ENCODE results near the gene SSR3.

GRCh38 chr3:156516961-156517360 lies 38.0 kb downstream of the SSR3 start:
- TF ChIP-seq, protein P1, sequence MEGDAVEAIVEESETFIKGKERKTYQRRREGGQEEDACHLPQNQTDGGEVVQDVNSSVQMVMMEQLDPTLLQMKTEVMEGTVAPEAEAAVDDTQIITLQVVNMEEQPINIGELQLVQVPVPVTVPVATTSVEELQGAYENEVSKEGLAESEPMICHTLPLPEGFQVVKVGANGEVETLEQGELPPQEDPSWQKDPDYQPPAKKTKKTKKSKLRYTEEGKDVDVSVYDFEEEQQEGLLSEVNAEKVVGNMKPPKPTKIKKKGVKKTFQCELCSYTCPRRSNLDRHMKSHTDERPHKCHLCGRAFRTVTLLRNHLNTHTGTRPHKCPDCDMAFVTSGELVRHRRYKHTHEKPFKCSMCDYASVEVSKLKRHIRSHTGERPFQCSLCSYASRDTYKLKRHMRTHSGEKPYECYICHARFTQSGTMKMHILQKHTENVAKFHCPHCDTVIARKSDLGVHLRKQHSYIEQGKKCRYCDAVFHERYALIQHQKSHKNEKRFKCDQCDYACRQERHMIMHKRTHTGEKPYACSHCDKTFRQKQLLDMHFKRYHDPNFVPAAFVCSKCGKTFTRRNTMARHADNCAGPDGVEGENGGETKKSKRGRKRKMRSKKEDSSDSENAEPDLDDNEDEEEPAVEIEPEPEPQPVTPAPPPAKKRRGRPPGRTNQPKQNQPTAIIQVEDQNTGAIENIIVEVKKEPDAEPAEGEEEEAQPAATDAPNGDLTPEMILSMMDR (conservative IDR thresholded peaks at IDR 0.05; ENCODE audit: low read length): no peak
- no peak for TF ChIP-seq EZH2phosphoT487 (IDR thresholded peaks at IDR 0.05; ENCODE audit: borderline replicate concordance)
